ENCODE data around the gene DHX36.

- no peak for TF ChIP-seq EP300 (IDR thresholded peaks at IDR 0.05; ENCODE audit: borderline replicate concordance)
- no peak for TF ChIP-seq MAX (IDR thresholded peaks at IDR 0.05)
- TF ChIP-seq YY1 (IDR thresholded peaks at IDR 0.05; ENCODE audit: low read depth): no peak
- TF ChIP-seq TAF1 (IDR thresholded peaks at IDR 0.05; ENCODE audit: low read depth): no peak
- TF ChIP-seq NFIC (IDR thresholded peaks at IDR 0.05): no peak
- TF ChIP-seq USF1 (IDR thresholded peaks at IDR 0.05): no peak
- no peak for TF ChIP-seq EGR1 (IDR thresholded peaks at IDR 0.05)
- peak; percentile 82 for TF ChIP-seq RAD21 (IDR thresholded peaks at IDR 0.05; ENCODE audit: low read depth)
- TF ChIP-seq CEBPB (IDR thresholded peaks at IDR 0.05): no peak
- no peak for TF ChIP-seq REST (IDR thresholded peaks at IDR 0.05; ENCODE audit: low read depth)
- TF ChIP-seq TCF12 (IDR thresholded peaks at IDR 0.05; ENCODE audit: low read depth): no peak
- no peak for TF ChIP-seq FOXM1 (IDR thresholded peaks at IDR 0.05; ENCODE audit: borderline replicate concordance, low read depth)
- no peak for TF ChIP-seq TEAD4 (IDR thresholded peaks at IDR 0.05)
- no peak for TF ChIP-seq ZBTB7A (IDR thresholded peaks at IDR 0.05; ENCODE audit: low read depth)
Observed at GRCh38 chr3:154252759-154253638, 71.3 kb downstream of the DHX36 start.

All from Ishikawa (cell line).